ENCODE data around the gene COMMD1.
"Not testable (repeated sequence)": the region's sequence is repeated elsewhere in the genome, so short reads cannot be mapped to it uniquely, and the experiment has no call there.

The COMMD1 gene

GRCh38 chr2:62143696-62144095, 238.2 kb downstream of the COMMD1 start:
- Histone ChIP-seq H4K91ac (ENCODE audit: low read length) (no peak overlapping the region), H3K4me3 (ENCODE audit: insufficient read depth in 1 of 2, low read depth in 1 of 2, low read length in 2 of 2) (no peak overlapping the region), H3K4me2 (ENCODE audit: low read length, poor library complexity, severe bottlenecking) (no peak overlapping the region), H2AFZ (ENCODE audit: low read depth, low read length) (no peak overlapping the region), H4K8ac (ENCODE audit: low read length) (no peak overlapping the region), H3K27me3 (ENCODE audit: control insufficient read depth in 1 of 2, insufficient read depth in 1 of 2, low read length in 2 of 2) (no peaks in the 10 kb centered on the region), H2BK5ac (ENCODE audit: low read depth, low read length, poor library complexity, severe bottlenecking) (no peak overlapping the region), H3K4me1 (ENCODE audit: control insufficient read depth, insufficient read depth, low read depth, low read length) (no peaks in the 10 kb centered on the region), H3K27ac (ENCODE audit: low read length, poor library complexity, severe bottlenecking) (no peak overlapping the region), H3K79me1 (replicated peaks; ENCODE audit: low read length, poor library complexity, severe bottlenecking) (no peaks in the 10 kb centered on the region), H3K23ac (ENCODE audit: low read length in 2 of 2) (no peak overlapping the region), H3K9me3 (ENCODE audit: control insufficient read depth, low read length) (no peaks in the 10 kb centered on the region), H3K14ac (ENCODE audit: low read length in 2 of 2) (no peak overlapping the region), H3K9ac (ENCODE audit: low read length) (no peak overlapping the region), H3K4ac (ENCODE audit: low read depth in 1 of 2, low read length in 2 of 2) (no peak overlapping the region), H2AK5ac (ENCODE audit: low read length, severe bottlenecking) (no peak overlapping the region), H3K36me3 (ENCODE audit: control insufficient read depth in 1 of 2, insufficient read depth in 2 of 2, low read depth in 1 of 2, low read length in 2 of 2) (peaks cover 0 to 3% of the 10 kb centered on the region in 2 experiments), H2BK15ac (ENCODE audit: low read depth, poor library complexity, severe bottlenecking) (no peak overlapping the region), H2BK120ac (ENCODE audit: low read depth, low read length) (no peak overlapping the region), H2BK12ac (ENCODE audit: low read length in 2 of 2) (no peak overlapping the region), H3K18ac (ENCODE audit: low read depth in 1 of 2, low read length in 2 of 2) (no peak overlapping the region)
- no peak for DNase-seq

DNA sequence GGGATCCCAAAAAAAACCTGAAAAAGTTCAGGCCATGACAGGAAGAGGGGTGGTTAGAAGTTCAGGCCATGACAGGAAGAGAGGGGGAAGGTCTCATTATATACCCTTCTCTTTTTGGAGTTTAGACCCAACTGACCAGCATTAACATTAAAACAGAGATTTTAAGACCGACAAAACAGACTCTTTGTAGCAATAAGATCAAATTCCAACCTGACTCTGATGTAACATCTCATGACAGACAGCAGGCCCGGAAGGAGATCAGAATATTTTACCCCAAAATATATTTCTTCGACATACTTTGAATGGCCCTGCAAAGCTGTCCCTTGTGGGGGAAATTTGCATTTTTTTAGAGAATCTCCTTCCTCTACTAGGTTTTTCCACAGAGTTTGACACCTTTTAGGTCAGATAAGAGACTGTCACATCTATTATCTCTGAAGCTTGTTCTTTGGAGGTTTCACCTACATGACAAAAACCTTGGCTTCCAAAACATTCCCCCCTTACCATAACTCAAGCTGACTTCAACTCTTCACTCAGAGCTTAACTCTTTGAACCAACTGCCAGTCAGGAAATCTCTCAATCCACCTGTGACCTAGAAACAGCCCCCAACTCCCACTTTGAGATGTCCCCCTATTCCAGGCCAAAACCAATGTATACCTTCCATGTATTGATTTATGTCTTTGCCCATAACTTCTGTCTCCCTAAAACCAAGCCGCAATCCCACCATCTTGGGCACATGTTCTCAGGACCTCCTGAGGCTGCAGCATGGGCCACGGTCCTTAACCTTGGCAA, 239.4 kb downstream of the COMMD1 start:
- H3K18ac ChIP-seq (ENCODE audit: low read depth in 1 of 2, low read length in 2 of 2), result no peak overlapping the region
- no peak overlapping the region for H4K91ac ChIP-seq (ENCODE audit: low read length)
- no peaks in the 10 kb centered on the region for H3K9me3 ChIP-seq (ENCODE audit: control insufficient read depth, low read length)
- H3K23ac ChIP-seq (ENCODE audit: low read length in 2 of 2), result no peak overlapping the region
- no peak overlapping the region for H4K8ac ChIP-seq (ENCODE audit: low read length)
- H3K4me2 ChIP-seq (ENCODE audit: low read length, poor library complexity, severe bottlenecking), result no peak overlapping the region
- no peak overlapping the region for H2AFZ ChIP-seq (ENCODE audit: low read depth, low read length)
- H3K4me1 ChIP-seq (ENCODE audit: control insufficient read depth, insufficient read depth, low read depth, low read length), result no peaks in the 10 kb centered on the region
- no peak overlapping the region for H2BK120ac ChIP-seq (ENCODE audit: low read depth, low read length)
- no peaks in the 10 kb centered on the region for H3K79me1 ChIP-seq (replicated peaks; ENCODE audit: low read length, poor library complexity, severe bottlenecking)
- H2BK5ac ChIP-seq (ENCODE audit: low read depth, low read length, poor library complexity, severe bottlenecking), result no peak overlapping the region
- 84% methylated on average over 3 of the region's 5 CpGs for WGBS
- H2BK12ac ChIP-seq (ENCODE audit: low read length in 2 of 2), result no peak overlapping the region
- H3K27ac ChIP-seq (ENCODE audit: low read length, poor library complexity, severe bottlenecking), result no peak overlapping the region
- no peak overlapping the region for H3K14ac ChIP-seq (ENCODE audit: low read length in 2 of 2)
- no peak for DNase-seq
- no peak overlapping the region for H3K4ac ChIP-seq (ENCODE audit: low read depth in 1 of 2, low read length in 2 of 2)
- no peak overlapping the region for H3K4me3 ChIP-seq (ENCODE audit: insufficient read depth in 1 of 2, low read depth in 1 of 2, low read length in 2 of 2)
- no peaks in the 10 kb centered on the region for H3K27me3 ChIP-seq (ENCODE audit: control insufficient read depth in 1 of 2, insufficient read depth in 1 of 2, low read length in 2 of 2)
- H3K36me3 ChIP-seq (ENCODE audit: control insufficient read depth in 1 of 2, insufficient read depth in 2 of 2, low read depth in 1 of 2, low read length in 2 of 2), result peaks cover 0 to 3% of the 10 kb centered on the region in 2 experiments
- no peak overlapping the region for H2AK5ac ChIP-seq (ENCODE audit: low read length, severe bottlenecking)
- no peak overlapping the region for H3K9ac ChIP-seq (ENCODE audit: low read length)
- no peak overlapping the region for H2BK15ac ChIP-seq (ENCODE audit: low read depth, poor library complexity, severe bottlenecking)

DNA sequence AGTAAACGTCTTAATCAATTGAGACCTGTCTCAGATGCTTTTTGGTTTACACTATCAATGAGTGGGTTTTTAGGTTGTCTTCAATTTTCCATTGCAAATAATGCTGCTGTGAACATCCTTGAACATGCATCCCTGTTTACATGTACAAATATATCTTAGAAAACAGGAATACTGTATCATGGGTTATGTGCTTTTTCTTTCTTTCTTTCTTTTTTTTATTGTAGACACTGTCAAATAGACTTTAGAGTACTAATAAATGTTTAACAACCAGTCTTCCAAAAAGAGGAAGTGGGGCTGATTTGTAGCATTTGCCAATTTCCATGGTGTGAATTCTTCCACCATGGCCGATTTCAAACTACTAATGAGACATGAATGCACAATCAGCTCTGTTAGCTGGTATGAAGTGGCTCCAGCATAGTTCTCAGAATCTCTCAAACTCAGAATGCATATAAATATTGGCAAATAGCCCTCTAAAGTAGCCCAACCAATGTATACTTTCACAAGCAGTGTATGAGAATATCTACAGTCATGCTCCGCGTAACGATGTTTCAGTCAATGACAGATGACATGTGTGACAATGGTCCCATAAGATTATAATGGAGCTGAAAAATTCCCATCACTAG, 240.1 kb downstream of the COMMD1 start:
- H3K4me2 ChIP-seq (ENCODE audit: low read length, poor library complexity, severe bottlenecking), result no peak overlapping the region
- no peak overlapping the region for H2BK12ac ChIP-seq (ENCODE audit: low read length in 2 of 2)
- DNase-seq, result no peak
- no peak overlapping the region for H3K9ac ChIP-seq (ENCODE audit: low read length)
- H3K4me1 ChIP-seq (ENCODE audit: control insufficient read depth, insufficient read depth, low read depth, low read length), result no peaks in the 10 kb centered on the region
- H3K4ac ChIP-seq (ENCODE audit: low read depth in 1 of 2, low read length in 2 of 2), result no peak overlapping the region
- peaks cover 0 to 3% of the 10 kb centered on the region in 2 experiments for H3K36me3 ChIP-seq (ENCODE audit: control insufficient read depth in 1 of 2, insufficient read depth in 2 of 2, low read depth in 1 of 2, low read length in 2 of 2)
- no peak overlapping the region for H2AK5ac ChIP-seq (ENCODE audit: low read length, severe bottlenecking)
- no peaks in the 10 kb centered on the region for H3K27me3 ChIP-seq (ENCODE audit: control insufficient read depth in 1 of 2, insufficient read depth in 1 of 2, low read length in 2 of 2)
- H4K91ac ChIP-seq (ENCODE audit: low read length), result no peak overlapping the region
- no peak overlapping the region for H2BK5ac ChIP-seq (ENCODE audit: low read depth, low read length, poor library complexity, severe bottlenecking)
- H2BK15ac ChIP-seq (ENCODE audit: low read depth, poor library complexity, severe bottlenecking), result no peak overlapping the region
- WGBS, result 92% methylated on average over 5 of the region's 5 CpGs
- no peak overlapping the region for H3K4me3 ChIP-seq (ENCODE audit: insufficient read depth in 1 of 2, low read depth in 1 of 2, low read length in 2 of 2)
- no peak overlapping the region for H3K23ac ChIP-seq (ENCODE audit: low read length in 2 of 2)
- no peak overlapping the region for H3K18ac ChIP-seq (ENCODE audit: low read depth in 1 of 2, low read length in 2 of 2)
- no peaks in the 10 kb centered on the region for H3K79me1 ChIP-seq (replicated peaks; ENCODE audit: low read length, poor library complexity, severe bottlenecking)
- H3K14ac ChIP-seq (ENCODE audit: low read length in 2 of 2), result no peak overlapping the region
- H3K9me3 ChIP-seq (ENCODE audit: control insufficient read depth, low read length), result no peaks in the 10 kb centered on the region
- no peak overlapping the region for H4K8ac ChIP-seq (ENCODE audit: low read length)
- no peak overlapping the region for H2BK120ac ChIP-seq (ENCODE audit: low read depth, low read length)
- H2AFZ ChIP-seq (ENCODE audit: low read depth, low read length), result no peak overlapping the region
- no peak overlapping the region for H3K27ac ChIP-seq (ENCODE audit: low read length, poor library complexity, severe bottlenecking)

DNA sequence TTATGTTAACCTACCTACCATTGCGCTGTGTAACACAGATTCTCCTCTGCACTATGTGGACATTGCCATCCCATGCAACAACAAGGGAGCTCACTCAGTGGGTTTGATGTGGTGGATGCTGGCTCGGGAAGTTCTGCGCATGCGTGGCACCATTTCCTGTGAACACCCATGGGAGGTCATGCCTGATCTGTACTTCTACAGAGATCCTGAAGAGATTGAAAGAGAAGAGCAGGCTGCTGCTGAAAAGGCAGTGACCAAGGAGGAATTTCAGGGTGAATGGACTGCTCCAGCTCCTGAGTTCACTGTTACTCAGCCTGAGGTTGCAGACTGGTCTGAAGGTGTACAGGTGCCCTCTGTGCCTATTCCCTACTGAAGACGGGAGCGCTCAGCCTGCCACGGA, 241.3 kb downstream of the COMMD1 start:
- not testable (repeated sequence) for H3K4me1 ChIP-seq (ENCODE audit: control insufficient read depth, insufficient read depth, low read depth, low read length); H3K14ac ChIP-seq (ENCODE audit: low read length in 2 of 2); H3K18ac ChIP-seq (ENCODE audit: low read depth in 1 of 2, low read length in 2 of 2); H3K9me3 ChIP-seq (ENCODE audit: control insufficient read depth, low read length); H3K36me3 ChIP-seq (ENCODE audit: control insufficient read depth in 1 of 2, insufficient read depth in 2 of 2, low read depth in 1 of 2, low read length in 2 of 2); DNase-seq; H2BK12ac ChIP-seq (ENCODE audit: low read length in 2 of 2); H4K8ac ChIP-seq (ENCODE audit: low read length); H3K4me3 ChIP-seq (ENCODE audit: insufficient read depth in 1 of 2, low read depth in 1 of 2, low read length in 2 of 2); H3K4ac ChIP-seq (ENCODE audit: low read depth in 1 of 2, low read length in 2 of 2); H4K91ac ChIP-seq (ENCODE audit: low read length); H3K27ac ChIP-seq (ENCODE audit: low read length, poor library complexity, severe bottlenecking); H3K23ac ChIP-seq (ENCODE audit: low read length in 2 of 2); H3K79me1 ChIP-seq (replicated peaks; ENCODE audit: low read length, poor library complexity, severe bottlenecking); H2AK5ac ChIP-seq (ENCODE audit: low read length, severe bottlenecking); H2BK15ac ChIP-seq (ENCODE audit: low read depth, poor library complexity, severe bottlenecking); H3K27me3 ChIP-seq (ENCODE audit: control insufficient read depth in 1 of 2, insufficient read depth in 1 of 2, low read length in 2 of 2); H3K9ac ChIP-seq (ENCODE audit: low read length); H2AFZ ChIP-seq (ENCODE audit: low read depth, low read length); H3K4me2 ChIP-seq (ENCODE audit: low read length, poor library complexity, severe bottlenecking); H2BK120ac ChIP-seq (ENCODE audit: low read depth, low read length); H2BK5ac ChIP-seq (ENCODE audit: low read depth, low read length, poor library complexity, severe bottlenecking)
- WGBS, result 100% methylated on average over 4 of the region's 7 CpGs

Data from mesenchymal stem cell (in vitro differentiated cells and primary cell).